ENCODE measurements around the gene CHD2.

DNA sequence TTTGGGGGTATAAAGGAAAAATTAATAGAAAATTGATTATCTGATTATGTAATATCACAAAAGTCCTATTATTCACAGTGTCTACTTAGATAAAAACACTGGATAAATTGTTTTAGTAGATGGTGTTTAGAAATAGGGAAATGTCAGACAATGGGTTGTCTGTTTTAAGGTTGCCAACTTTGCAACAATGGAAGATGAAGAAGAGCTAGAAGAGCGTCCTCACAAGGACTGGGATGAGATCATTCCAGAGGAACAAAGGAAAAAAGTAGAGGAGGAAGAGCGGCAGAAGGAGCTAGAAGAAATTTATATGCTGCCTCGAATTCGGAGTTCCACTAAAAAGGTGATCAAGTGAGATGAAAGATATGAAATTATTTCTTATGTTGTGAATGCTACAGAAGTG lies 84.0 kb downstream of the CHD2 start:
- TF ChIP-seq, protein P1, sequence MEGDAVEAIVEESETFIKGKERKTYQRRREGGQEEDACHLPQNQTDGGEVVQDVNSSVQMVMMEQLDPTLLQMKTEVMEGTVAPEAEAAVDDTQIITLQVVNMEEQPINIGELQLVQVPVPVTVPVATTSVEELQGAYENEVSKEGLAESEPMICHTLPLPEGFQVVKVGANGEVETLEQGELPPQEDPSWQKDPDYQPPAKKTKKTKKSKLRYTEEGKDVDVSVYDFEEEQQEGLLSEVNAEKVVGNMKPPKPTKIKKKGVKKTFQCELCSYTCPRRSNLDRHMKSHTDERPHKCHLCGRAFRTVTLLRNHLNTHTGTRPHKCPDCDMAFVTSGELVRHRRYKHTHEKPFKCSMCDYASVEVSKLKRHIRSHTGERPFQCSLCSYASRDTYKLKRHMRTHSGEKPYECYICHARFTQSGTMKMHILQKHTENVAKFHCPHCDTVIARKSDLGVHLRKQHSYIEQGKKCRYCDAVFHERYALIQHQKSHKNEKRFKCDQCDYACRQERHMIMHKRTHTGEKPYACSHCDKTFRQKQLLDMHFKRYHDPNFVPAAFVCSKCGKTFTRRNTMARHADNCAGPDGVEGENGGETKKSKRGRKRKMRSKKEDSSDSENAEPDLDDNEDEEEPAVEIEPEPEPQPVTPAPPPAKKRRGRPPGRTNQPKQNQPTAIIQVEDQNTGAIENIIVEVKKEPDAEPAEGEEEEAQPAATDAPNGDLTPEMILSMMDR (IDR thresholded peaks at IDR 0.05; ENCODE audit: low read depth, low read length, missing input control): no peak
- TF ChIP-seq MAX (IDR thresholded peaks at IDR 0.05) (no peak), GABPA (IDR thresholded peaks at IDR 0.05 in 1 of 2, conservative IDR thresholded peaks at IDR 0.05 in 1 of 2) (no peak)
